HUDEP-2 (cell line): ENCODE data around the gene NDUFB11.
"Not testable (repeated sequence)": the region's sequence is repeated elsewhere in the genome, so short reads cannot be mapped to it uniquely, and the experiment has no call there.

Source experiments
- DNase-seq, 76 experiments: peaks; one replicate each; lab custom pipeline; 2025; ENCODE audit not compliant: unreplicated experiment in 76 of 76; lab: John Stamatoyannopoulos, UW

NDUFB11 gene

DNA sequence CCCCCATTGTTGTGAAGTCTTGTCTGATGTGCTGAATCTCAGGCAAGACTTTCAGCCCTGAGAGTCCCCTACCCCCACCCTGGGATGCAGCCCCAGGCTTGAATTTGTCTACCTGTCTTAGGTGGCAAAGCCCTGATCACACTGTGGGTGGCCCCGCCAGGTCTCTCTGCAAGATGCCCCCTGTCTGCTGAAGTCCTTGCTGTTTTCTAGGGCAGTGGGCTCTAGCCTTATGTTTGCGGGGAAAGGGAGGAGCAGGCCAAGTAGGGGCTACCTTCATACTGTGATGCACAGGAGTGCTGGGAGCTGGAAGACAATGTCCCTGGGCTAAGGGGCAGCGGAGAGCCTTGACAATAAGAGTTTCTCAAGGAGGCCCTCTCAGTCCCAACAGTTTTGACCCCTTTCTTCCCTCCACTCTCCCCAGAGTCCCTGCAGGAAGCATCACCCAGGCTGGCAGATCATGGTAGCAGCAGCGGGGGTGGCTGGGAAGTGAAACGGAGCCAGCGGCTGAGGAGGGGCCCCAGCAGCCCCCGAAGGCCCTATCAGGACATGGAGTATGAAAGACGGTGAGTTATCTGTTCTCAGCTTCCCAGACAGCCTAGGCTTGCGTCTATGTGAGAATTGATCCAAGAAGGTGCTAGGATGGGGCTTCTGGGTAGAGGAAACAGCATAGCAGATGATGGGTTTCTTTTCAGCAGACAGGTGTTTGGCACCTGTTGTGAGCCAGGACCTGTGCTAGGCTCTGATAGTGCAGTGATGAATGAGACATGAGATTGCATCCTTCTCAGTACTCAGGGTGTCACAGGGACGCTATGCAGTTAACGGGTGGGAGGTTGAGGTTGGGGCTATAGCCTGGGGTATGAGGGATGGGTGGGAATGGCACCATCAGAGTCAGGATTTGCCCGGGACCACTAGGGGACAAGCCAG lies 2.7 kb upstream of the NDUFB11 start:
- DNase-seq, result no peak

GRCh38 chrX:47146121-47146935 lies 1.8 kb upstream of the NDUFB11 start:
- peak in 13 of 76 experiments; percentile 1 to 15 (median 3) for DNase-seq

- no peak for DNase-seq
These were observed 1.1 kb upstream of the NDUFB11 start for GRCh38 chrX:47145395-47146120.

GRCh38 chrX:47143894-47144625 lies 442 bp downstream of the NDUFB11 start:
- peak in 18 of 76 experiments; percentile 1 to 65 (median 28) for DNase-seq

DNA sequence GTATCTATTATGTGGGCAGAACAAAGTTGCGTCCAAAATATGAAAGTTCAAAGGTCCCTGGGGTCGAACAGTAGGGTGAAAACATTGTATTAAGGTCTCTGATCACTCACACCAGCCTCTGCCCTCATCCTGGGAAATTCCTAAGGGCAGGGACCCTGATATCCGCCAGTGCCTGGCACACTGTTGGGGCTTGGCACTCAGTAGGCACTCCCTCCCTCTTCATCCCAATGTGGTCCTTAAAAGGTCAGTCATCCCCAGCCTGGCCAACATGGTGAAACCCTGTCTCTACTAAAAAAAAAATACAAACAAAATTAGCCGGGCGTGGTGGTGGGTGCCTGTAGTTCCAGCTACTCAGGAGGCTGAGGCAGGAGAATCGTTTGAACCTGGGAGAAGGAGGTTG lies 6.3 kb downstream of the NDUFB11 start:
- DNase-seq, result no peak

DNA sequence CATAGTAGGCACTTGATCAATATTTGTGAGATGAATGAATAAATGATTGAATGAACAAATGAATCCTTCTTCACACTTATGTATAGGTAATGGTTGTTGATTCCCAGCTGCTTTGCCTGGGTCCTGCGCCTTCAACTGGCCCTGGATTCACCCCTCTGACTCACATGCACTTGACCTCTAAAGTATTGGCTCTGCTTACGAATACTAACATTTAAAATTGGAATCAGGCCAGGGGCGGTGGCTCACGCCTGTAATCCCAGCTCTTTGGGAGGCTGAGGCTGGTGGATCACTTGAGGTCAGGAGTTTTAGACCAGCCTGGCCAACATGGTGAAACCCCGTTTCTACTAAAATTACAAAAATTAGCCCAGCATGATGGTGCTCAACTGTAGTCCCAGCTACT lies 8.9 kb downstream of the NDUFB11 start:
- peak in 11 of 76 experiments; percentile 1 to 30 (median 2) for DNase-seq

- DNase-seq, result no peak
These were observed 11.0 kb downstream of the NDUFB11 start for GRCh38 chrX:47133493-47133892.

- no peak for DNase-seq
These were observed 14.6 kb downstream of the NDUFB11 start for GRCh38 chrX:47129899-47130358.

DNA sequence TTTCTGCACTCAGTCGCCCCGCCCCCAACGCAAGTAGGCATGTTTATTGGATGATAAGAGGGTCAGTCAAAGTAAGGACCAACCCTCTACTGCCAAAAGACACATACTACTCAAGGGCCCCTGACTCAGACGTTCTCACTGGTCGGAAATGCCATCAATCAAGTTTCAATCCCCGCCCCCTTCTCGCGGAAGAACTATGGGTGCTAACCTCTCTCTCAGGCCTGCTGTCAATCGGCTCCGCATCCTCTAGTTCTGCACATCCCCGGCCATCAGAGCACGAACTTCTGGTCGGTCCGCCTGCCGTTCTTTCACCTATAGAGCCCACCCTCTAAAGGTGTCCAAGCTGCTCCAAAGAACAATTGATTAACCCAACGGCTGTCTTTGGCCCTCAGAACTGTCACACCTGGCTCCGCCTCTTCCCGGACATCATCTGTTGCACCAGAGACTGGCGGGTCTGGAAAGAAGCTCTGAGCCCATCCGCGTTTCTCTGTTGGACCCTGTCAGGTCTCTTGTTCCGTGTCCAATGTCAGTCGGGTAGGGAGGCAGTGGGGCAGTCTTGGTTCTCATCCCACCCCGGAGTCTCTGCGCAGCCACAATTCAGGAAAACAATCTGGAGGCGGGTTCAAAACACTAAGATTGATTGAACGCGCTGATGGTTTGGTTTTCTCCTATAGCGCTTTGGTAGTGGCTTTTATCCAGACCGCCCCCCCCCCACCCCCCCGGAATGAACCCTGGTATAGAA lies 15.2 kb downstream of the NDUFB11 start:
- DNase-seq, result peak in 75 of 76 experiments; percentile 41 to 92 (median 76)

- not testable (repeated sequence) for DNase-seq
These were observed 20.0 kb downstream of the NDUFB11 start for GRCh38 chrX:47124466-47124865.

- DNase-seq, result not testable (repeated sequence)
These were observed 27.9 kb downstream of the NDUFB11 start for GRCh38 chrX:47116551-47117110.

- no peak for DNase-seq
These were observed 32.1 kb downstream of the NDUFB11 start for GRCh38 chrX:47112316-47112954.

DNA sequence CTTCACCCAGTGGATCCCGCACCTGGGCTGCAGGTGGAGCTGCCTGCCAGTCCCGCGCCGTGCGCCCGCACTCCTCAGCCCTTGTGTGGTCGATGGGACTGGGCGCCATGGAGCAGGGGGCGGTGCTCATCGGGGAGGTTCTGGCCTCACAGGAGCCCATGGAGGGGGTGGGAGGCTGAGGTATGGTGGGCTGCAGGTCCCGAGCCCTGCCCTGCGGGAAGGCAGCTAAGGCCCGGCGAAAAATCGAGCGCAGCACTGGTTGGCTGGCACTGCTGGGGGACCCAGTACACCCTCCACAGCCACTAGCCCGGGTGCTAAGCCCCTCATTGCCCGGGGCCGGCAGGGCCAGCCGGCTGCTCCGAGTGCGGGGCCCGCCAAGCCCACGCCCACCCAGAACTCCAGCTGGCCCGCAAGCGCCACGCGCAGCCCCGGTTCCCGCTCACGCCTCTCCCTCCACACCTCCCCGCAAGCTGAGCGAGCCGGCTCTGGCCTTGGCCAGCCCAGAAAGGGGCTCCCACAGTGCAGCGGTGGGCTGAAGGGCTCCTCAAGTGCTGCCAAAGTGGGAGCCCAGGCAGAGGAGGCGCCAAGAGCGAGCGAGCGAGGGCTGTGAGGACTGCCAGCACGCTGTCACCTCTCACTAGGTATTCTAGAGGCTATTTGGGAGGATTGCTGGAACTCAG lies 33.4 kb downstream of the NDUFB11 start:
- not testable (repeated sequence) for DNase-seq

GRCh38 chrX:47101206-47101605 lies 43.3 kb downstream of the NDUFB11 start:
- DNase-seq, result no peak

DNA sequence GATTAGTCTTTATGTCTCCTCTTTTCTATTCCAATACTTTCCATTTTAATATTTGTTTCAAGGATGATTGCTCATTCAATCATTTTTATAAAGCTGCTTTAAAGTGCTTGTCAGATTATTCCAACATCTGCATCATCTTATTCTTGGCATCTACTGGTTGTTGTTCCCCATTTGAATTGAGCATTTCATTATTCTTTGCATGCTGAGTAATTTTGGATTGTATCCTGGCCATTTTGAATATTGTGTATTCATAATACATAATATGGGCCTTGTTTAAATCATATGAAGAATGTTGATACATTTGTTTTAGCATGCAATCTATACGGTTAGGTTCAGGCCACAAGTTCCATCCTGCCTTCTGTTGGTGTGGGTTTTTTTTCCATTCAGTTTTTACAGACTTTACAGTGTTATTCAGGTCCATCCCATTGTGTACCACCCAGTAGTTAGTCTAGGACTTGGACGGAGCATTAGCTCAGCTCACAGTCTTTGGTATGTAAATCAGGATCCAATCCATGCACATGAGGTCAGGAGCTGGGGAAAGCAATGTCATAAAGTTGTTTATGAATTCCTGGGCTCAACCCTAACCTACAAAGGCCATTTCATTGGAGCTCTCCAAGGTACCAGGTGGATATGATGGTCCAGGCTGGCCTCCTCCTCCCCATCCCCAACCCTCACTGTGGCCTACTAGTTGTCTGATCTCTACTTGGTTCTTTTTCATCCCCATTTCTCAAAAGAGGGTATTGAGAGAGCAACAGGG lies 46.0 kb downstream of the NDUFB11 start:
- DNase-seq, result no peak

- DNase-seq, result no peak
These were observed 47.5 kb downstream of the NDUFB11 start for GRCh38 chrX:47097018-47097417.

- no peak for DNase-seq
These were observed 50.6 kb downstream of the NDUFB11 start for GRCh38 chrX:47093860-47094259.
